ENCODE measurements around the gene TNIP2.
A peak's percentile ranks its signal among the peaks of the same experiment; 100 is the strongest.

TNIP2 gene

DNA sequence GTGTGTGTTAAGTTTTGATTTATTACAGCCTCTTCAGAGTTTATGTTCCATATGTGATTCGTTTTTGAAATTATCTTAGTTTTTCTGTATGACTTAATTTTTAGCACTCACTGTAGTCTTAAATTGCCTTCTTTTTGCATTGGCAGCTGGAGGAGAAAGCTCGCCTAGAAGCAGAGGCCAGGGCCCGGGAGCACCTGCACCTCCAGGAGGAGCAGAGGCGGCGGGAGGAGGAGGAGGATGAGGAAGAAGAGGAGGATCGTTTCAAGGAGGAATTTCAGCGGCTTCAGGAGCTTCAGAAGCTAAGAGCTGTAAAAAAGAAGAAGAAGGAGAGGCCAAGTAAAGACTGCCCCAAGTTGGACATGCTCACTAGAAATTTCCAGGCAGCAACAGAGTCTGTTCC is 56.6 kb downstream of the TNIP2 start:
- no peak overlapping the region for H3K4me2 ChIP-seq (ENCODE audit: low read length)
- H3K14ac ChIP-seq (ENCODE audit: low read length) = no peak overlapping the region
- H2BK120ac ChIP-seq (ENCODE audit: insufficient read depth, low read length, poor library complexity) = no peak overlapping the region
- no peaks in the 10 kb centered on the region for H3K79me1 ChIP-seq (ENCODE audit: low read length)
- no peaks in the 10 kb centered on the region for H3K27me3 ChIP-seq (ENCODE audit: insufficient read depth, low read length)
- no peaks in the 10 kb centered on the region for H3K79me2 ChIP-seq (ENCODE audit: control insufficient read depth, insufficient read depth, low read length, poor library complexity)
- no peak overlapping the region for H4K8ac ChIP-seq (ENCODE audit: low read depth, low read length)
- no peak overlapping the region for H2BK12ac ChIP-seq (ENCODE audit: low read length)
- H4K91ac ChIP-seq (ENCODE audit: low read depth, low read length) = no peak overlapping the region
- no peak for DNase-seq
- H3K9ac ChIP-seq (ENCODE audit: low read length) = no peak overlapping the region
- H3K9me3 ChIP-seq (ENCODE audit: insufficient read depth, low read depth, low read length) = no peaks in the 10 kb centered on the region
- no peak overlapping the region for H2AK5ac ChIP-seq (ENCODE audit: low read length)
- no CpG with 5 or more reads among the region's 7 CpGs for WGBS (ENCODE audit: extremely low coverage, insufficient coverage, insufficient read length)
- no peak overlapping the region for H2AFZ ChIP-seq (ENCODE audit: insufficient read depth, low read length, poor library complexity)
- no peak overlapping the region for H2BK5ac ChIP-seq (ENCODE audit: low read depth, low read length, poor library complexity)
- no peak overlapping the region for H3K18ac ChIP-seq (ENCODE audit: low read length)
- H3K4me3 ChIP-seq (ENCODE audit: low read depth, low read length) = no peak overlapping the region
- no peak overlapping the region for H3K23ac ChIP-seq (ENCODE audit: low read length)
- no peak overlapping the region for H3K27ac ChIP-seq (ENCODE audit: low read depth, low read length)
- no peak overlapping the region for H4K12ac ChIP-seq (ENCODE audit: low read depth, low read length)
- no peak overlapping the region for H3K4ac ChIP-seq (ENCODE audit: low read depth, low read length)
- no peaks in the 10 kb centered on the region for H3K4me1 ChIP-seq (ENCODE audit: control insufficient read depth in 1 of 2, insufficient read depth in 2 of 2, low read length in 2 of 2)
- peaks cover 66 to 74% of the 10 kb centered on the region in 2 experiments for H3K36me3 ChIP-seq (ENCODE audit: control insufficient read depth in 1 of 2, insufficient read depth in 2 of 2, low read length in 2 of 2)

DNA sequence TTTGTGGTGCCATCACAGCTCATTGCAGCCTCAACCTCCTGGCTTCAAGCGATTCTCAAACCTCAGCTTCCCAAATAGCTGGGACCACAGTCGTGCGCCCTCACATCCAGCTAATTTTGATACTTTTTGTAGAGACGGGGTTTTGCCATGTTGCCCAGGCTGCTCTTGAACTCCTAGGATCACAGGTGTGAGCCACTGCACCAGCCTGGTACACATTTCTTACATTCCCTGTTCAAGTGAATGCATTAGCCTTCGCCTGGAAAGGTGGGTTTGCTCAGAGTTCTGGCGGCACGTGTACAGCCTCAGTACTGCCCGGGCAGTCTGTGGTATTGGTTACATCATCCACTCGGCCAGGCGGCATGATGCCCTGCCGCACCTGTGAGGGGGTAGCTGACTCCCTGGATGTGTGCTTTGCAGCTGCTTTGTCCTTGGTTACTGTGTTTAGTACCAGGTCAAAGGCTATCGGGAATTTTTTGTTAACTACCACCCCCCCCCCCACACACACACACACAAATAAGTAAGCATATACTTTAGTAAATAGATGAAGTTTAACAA is 57.1 kb downstream of the TNIP2 start:
- DNase-seq = no peak
- H2BK120ac ChIP-seq (ENCODE audit: insufficient read depth, low read length, poor library complexity) = no peak overlapping the region
- H3K4me3 ChIP-seq (ENCODE audit: low read depth, low read length) = no peak overlapping the region
- WGBS (ENCODE audit: extremely low coverage, insufficient coverage, insufficient read length) = no CpG with 5 or more reads among the region's 12 CpGs
- H2BK5ac ChIP-seq (ENCODE audit: low read depth, low read length, poor library complexity) = no peak overlapping the region
- H4K8ac ChIP-seq (ENCODE audit: low read depth, low read length) = no peak overlapping the region
- no peak overlapping the region for H3K4me2 ChIP-seq (ENCODE audit: low read length)
- no peak overlapping the region for H3K18ac ChIP-seq (ENCODE audit: low read length)
- H3K27ac ChIP-seq (ENCODE audit: low read depth, low read length) = no peak overlapping the region
- H3K79me2 ChIP-seq (ENCODE audit: control insufficient read depth, insufficient read depth, low read length, poor library complexity) = no peaks in the 10 kb centered on the region
- H4K12ac ChIP-seq (ENCODE audit: low read depth, low read length) = no peak overlapping the region
- no peak overlapping the region for H2AFZ ChIP-seq (ENCODE audit: insufficient read depth, low read length, poor library complexity)
- no peak overlapping the region for H3K4ac ChIP-seq (ENCODE audit: low read depth, low read length)
- H4K91ac ChIP-seq (ENCODE audit: low read depth, low read length) = no peak overlapping the region
- H3K36me3 ChIP-seq (ENCODE audit: control insufficient read depth in 1 of 2, insufficient read depth in 2 of 2, low read length in 2 of 2) = peaks cover 63 to 73% of the 10 kb centered on the region in 2 experiments
- H3K9me3 ChIP-seq (ENCODE audit: insufficient read depth, low read depth, low read length) = no peaks in the 10 kb centered on the region
- H3K27me3 ChIP-seq (ENCODE audit: insufficient read depth, low read length) = no peaks in the 10 kb centered on the region
- no peak overlapping the region for H2AK5ac ChIP-seq (ENCODE audit: low read length)
- no peak overlapping the region for H2BK12ac ChIP-seq (ENCODE audit: low read length)
- no peak overlapping the region for H3K9ac ChIP-seq (ENCODE audit: low read length)
- H3K23ac ChIP-seq (ENCODE audit: low read length) = no peak overlapping the region
- no peak overlapping the region for H3K14ac ChIP-seq (ENCODE audit: low read length)
- no peaks in the 10 kb centered on the region for H3K79me1 ChIP-seq (ENCODE audit: low read length)
- H3K4me1 ChIP-seq (ENCODE audit: control insufficient read depth in 1 of 2, insufficient read depth in 2 of 2, low read length in 2 of 2) = no peaks in the 10 kb centered on the region

DNA sequence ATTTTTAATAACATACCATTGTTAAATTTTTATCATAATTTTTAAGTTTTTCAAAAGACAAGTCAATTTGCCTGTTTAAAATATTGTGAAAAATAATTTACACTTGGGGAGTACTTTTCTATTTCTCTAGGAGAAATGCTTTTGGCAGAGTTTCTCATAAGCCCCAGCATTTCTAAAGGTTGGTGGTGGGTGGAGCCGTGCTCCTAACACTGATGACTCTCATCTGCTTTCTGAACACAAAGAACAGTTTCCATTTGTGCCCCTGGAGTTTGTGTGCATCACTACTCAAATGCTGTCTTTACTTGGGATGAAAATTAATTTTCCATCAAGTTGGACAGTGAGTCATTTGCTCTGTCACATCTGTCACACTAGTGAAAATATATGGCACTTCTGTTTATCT is 57.6 kb downstream of the TNIP2 start:
- Histone ChIP-seq H4K12ac (ENCODE audit: low read depth, low read length) (no peak overlapping the region), H4K91ac (ENCODE audit: low read depth, low read length) (no peak overlapping the region)
- WGBS (ENCODE audit: extremely low coverage, insufficient coverage, insufficient read length) = no CpG with 5 or more reads among the region's 1 CpG

DNA sequence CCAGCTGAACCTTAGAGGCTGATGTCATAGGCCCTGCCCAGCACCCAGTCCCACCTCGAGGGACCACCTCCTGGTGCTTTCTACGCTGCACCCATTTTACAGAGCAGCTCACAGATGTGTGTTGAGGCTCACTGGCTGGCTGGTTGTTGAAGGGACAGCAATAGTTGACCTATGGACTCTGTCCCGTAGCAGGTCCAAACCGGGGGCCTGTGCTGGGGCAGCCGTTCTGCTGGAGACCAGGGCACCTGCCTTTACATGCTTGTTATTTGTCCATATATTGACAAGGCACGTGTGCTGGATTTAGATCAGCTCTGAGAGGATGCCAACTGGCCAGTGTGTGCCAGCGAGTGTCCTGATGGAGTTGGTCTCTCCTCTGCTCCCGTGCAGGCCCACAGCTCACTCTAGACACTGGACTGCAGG is 58.1 kb downstream of the TNIP2 start:
- H4K12ac ChIP-seq (ENCODE audit: low read depth, low read length) = peak overlapping the region; percentile 16
- H3K14ac ChIP-seq (ENCODE audit: low read length) = no peak overlapping the region
- no peaks in the 10 kb centered on the region for H3K4me1 ChIP-seq (ENCODE audit: control insufficient read depth in 1 of 2, insufficient read depth in 2 of 2, low read length in 2 of 2)
- H2BK12ac ChIP-seq (ENCODE audit: low read length) = no peak overlapping the region
- no CpG with 5 or more reads among the region's 8 CpGs for WGBS (ENCODE audit: extremely low coverage, insufficient coverage, insufficient read length)
- H2BK5ac ChIP-seq (ENCODE audit: low read depth, low read length, poor library complexity) = no peak overlapping the region
- no peak overlapping the region for H3K9ac ChIP-seq (ENCODE audit: low read length)
- H3K4me2 ChIP-seq (ENCODE audit: low read length) = no peak overlapping the region
- H4K91ac ChIP-seq (ENCODE audit: low read depth, low read length) = no peak overlapping the region
- H3K9me3 ChIP-seq (ENCODE audit: insufficient read depth, low read depth, low read length) = no peaks in the 10 kb centered on the region
- H2BK120ac ChIP-seq (ENCODE audit: insufficient read depth, low read length, poor library complexity) = no peak overlapping the region
- H3K36me3 ChIP-seq (ENCODE audit: control insufficient read depth in 1 of 2, insufficient read depth in 2 of 2, low read length in 2 of 2) = peaks cover 60 to 70% of the 10 kb centered on the region in 2 experiments
- no peak overlapping the region for H2AFZ ChIP-seq (ENCODE audit: insufficient read depth, low read length, poor library complexity)
- no peak overlapping the region for H3K27ac ChIP-seq (ENCODE audit: low read depth, low read length)
- H4K8ac ChIP-seq (ENCODE audit: low read depth, low read length) = no peak overlapping the region
- DNase-seq = no peak
- peak overlapping the region; percentile 20 for H3K18ac ChIP-seq (ENCODE audit: low read length)
- no peak overlapping the region for H3K4ac ChIP-seq (ENCODE audit: low read depth, low read length)
- H3K23ac ChIP-seq (ENCODE audit: low read length) = no peak overlapping the region
- no peaks in the 10 kb centered on the region for H3K79me2 ChIP-seq (ENCODE audit: control insufficient read depth, insufficient read depth, low read length, poor library complexity)
- H2AK5ac ChIP-seq (ENCODE audit: low read length) = no peak overlapping the region
- H3K27me3 ChIP-seq (ENCODE audit: insufficient read depth, low read length) = no peaks in the 10 kb centered on the region
- no peaks in the 10 kb centered on the region for H3K79me1 ChIP-seq (ENCODE audit: low read length)
- H3K4me3 ChIP-seq (ENCODE audit: low read depth, low read length) = no peak overlapping the region

More for the DNA sequence above, 57.6 kb downstream of the TNIP2 start:
- Histone ChIP-seq H3K4me1 (ENCODE audit: control insufficient read depth in 1 of 2, insufficient read depth in 2 of 2, low read length in 2 of 2) (no peaks in the 10 kb centered on the region), H3K79me2 (ENCODE audit: control insufficient read depth, insufficient read depth, low read length, poor library complexity) (no peaks in the 10 kb centered on the region), H3K9me3 (ENCODE audit: insufficient read depth, low read depth, low read length) (no peaks in the 10 kb centered on the region), H3K9ac (ENCODE audit: low read length) (no peak overlapping the region), H3K4me3 (ENCODE audit: low read depth, low read length) (no peak overlapping the region), H2BK5ac (ENCODE audit: low read depth, low read length, poor library complexity) (no peak overlapping the region), H4K8ac (ENCODE audit: low read depth, low read length) (no peak overlapping the region), H3K4me2 (ENCODE audit: low read length) (no peak overlapping the region), H3K4ac (ENCODE audit: low read depth, low read length) (no peak overlapping the region), H2BK12ac (ENCODE audit: low read length) (no peak overlapping the region), H3K27me3 (ENCODE audit: insufficient read depth, low read length) (no peaks in the 10 kb centered on the region), H3K27ac (ENCODE audit: low read depth, low read length) (no peak overlapping the region), H3K36me3 (ENCODE audit: control insufficient read depth in 1 of 2, insufficient read depth in 2 of 2, low read length in 2 of 2) (peaks cover 62 to 73% of the 10 kb centered on the region in 2 experiments), H2AK5ac (ENCODE audit: low read length) (no peak overlapping the region), H3K18ac (ENCODE audit: low read length) (no peak overlapping the region), H3K79me1 (ENCODE audit: low read length) (no peaks in the 10 kb centered on the region), H3K14ac (ENCODE audit: low read length) (no peak overlapping the region), H2AFZ (ENCODE audit: insufficient read depth, low read length, poor library complexity) (no peak overlapping the region), H2BK120ac (ENCODE audit: insufficient read depth, low read length, poor library complexity) (no peak overlapping the region), H3K23ac (ENCODE audit: low read length) (no peak overlapping the region)
- no peak for DNase-seq

Data from trophoblast cell (in vitro differentiated cells and primary cell).